Smooth muscle cell (in vitro differentiated cells): ENCODE data around the gene TMEM150C. TPM values are rescaled to one million over a fixed set of nuclear protein-coding genes. Genes with fewer than 3 reads are reported as not detected.

Source experiments
- DNase-seq: peaks from one replicate; lab custom pipeline; 2025; ENCODE audit not compliant: unreplicated experiment; lab: John Stamatoyannopoulos, UW
- H2AFZ ChIP-seq: fragments of 200-600 bp; sonication (generic); 2 replicates; pipeline ENCODE4 v1.6.0; 2016; ENCODE audit warnings: antibody characterized with exemption, low read depth, mild to moderate bottlenecking
- H3F3A ChIP-seq: fragments of 200-600 bp; sonication (generic); 2 replicates; pipeline ENCODE4 v1.6.0; 2017; ENCODE audit warnings: antibody characterized with exemption, low read depth
- H3K27ac ChIP-seq: fragments of 200-600 bp; sonication (generic); 2 replicates; pipeline ENCODE4 v1.5.1; 2016; ENCODE audit warnings: low read depth, mild to moderate bottlenecking
- H3K27me3 ChIP-seq: fragments of 200-600 bp; sonication (generic); 2 replicates; pipeline ENCODE4 v1.6.1; 2016; ENCODE audit warnings: low read depth, mild to moderate bottlenecking
- H3K36me3 ChIP-seq: fragments of 200-600 bp; sonication (generic); 2 replicates; pipeline ENCODE4 v1.5.1; 2016; ENCODE audit warnings: low read depth
- H3K4me1 ChIP-seq: fragments of 200-600 bp; sonication (generic); 2 replicates; pipeline ENCODE4 v1.5.1; 2016; ENCODE audit warnings: low read depth
- H3K4me2 ChIP-seq: fragments of 200-600 bp; sonication (generic); 2 replicates; pipeline ENCODE4 v1.6.0; 2016; ENCODE audit warnings: mild to moderate bottlenecking
- H3K4me3 ChIP-seq: fragments of 200-600 bp; sonication (generic); 2 replicates; pipeline ENCODE4 v1.5.1; 2016; ENCODE audit warnings: mild to moderate bottlenecking
- H3K79me2 ChIP-seq: fragments of 200-600 bp; sonication (generic); 2 replicates; pipeline ENCODE4 v1.6.0; 2016; ENCODE audit warnings: low read depth, mild to moderate bottlenecking
- H3K9ac ChIP-seq: fragments of 200-600 bp; sonication (generic); 2 replicates; pipeline ENCODE4 v1.6.0; 2016; ENCODE audit warnings: low read depth
- H3K9me3 ChIP-seq: fragments of 200-600 bp; sonication (generic); replicated peaks from 2 replicates; pipeline ENCODE4 v1.5.1; 2016; ENCODE audit warnings: low read depth
- H4K20me1 ChIP-seq: fragments of 200-600 bp; sonication (generic); 2 replicates; pipeline ENCODE4 v1.6.0; 2016; ENCODE audit warnings: low read depth
- WGBS: methylation state at CpG from one replicate; pipeline ENCODE4 v1.1.7; 2016; ENCODE audit warnings: low lambda C conversion rate; 5-methylcytosine and 5-hydroxymethylcytosine counted together
- polyA plus RNA-seq: library from polyadenylated mRNA; unstranded; fragments of >200 nt; fragmentation: Nextera tagmentation; extraction: Ambion mirVana; gene quantifications from 2 replicates; pipeline ENCODE4 v1.2.1, GENCODE V29; 2016
- total RNA-seq: library from RNA; depleted of rRNA; stranded (reverse); fragments of >200 nt; gene quantifications from 2 replicates; pipeline ENCODE4 v1.2.3, GENCODE V29; 2014
- TF ChIP-seq, protein P1 (sequence below): fragments of 200-600 bp; sonication (generic); IDR thresholded peaks from 2 replicates; pipeline ENCODE4 v1.5.1; 2017; ENCODE audit warnings: borderline replicate concordance, mild to moderate bottlenecking, antibody characterized with exemption; ENCODE audit not compliant: insufficient read depth, poor library complexity, severe bottlenecking

Gene TMEM150C
- total and polyA plus RNA-seq, 2 experiments from 2014 or later: 0.55 to 8.0 TPM

DNA sequence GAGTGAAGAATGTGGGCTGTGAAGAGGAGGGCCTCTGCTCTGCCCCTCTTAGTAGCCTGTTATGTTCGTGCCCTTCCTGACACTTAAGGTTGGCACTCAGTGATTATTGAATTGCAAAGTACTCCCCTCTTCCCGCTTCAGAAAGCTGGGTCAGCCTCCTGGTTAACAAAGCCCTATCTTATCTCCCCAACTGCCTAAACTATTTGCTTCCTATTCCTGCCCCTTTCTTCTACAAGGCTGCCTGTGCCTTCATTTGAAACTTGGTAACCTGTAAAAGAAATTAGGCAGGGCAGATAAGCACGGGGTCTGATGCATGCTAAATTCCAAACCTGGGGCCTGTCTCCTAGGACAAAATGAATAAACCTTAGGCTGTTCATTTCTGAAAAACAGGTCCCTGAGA lies 23.1 kb upstream of the TMEM150C start:
- no peaks in the 10 kb centered on the region for H4K20me1 ChIP-seq
- no peak for DNase-seq
- no peak overlapping the region for H3K4me2 ChIP-seq
- H3K36me3 ChIP-seq: no peaks in the 10 kb centered on the region
- no peaks in the 10 kb centered on the region for H3K79me2 ChIP-seq
- no peaks in the 10 kb centered on the region for H3K4me1 ChIP-seq
- H3K4me3 ChIP-seq: no peak overlapping the region
- no peak overlapping the region for H2AFZ ChIP-seq
- H3K27me3 ChIP-seq: no peaks in the 10 kb centered on the region
- H3K27ac ChIP-seq: no peak overlapping the region
- WGBS: 42% methylated on average over 3 of the region's 3 CpGs
- no peaks in the 10 kb centered on the region for H3K9me3 ChIP-seq
- no peak overlapping the region for H3K9ac ChIP-seq
- H3F3A ChIP-seq: no peaks in the 10 kb centered on the region
- TF ChIP-seq, protein P1, sequence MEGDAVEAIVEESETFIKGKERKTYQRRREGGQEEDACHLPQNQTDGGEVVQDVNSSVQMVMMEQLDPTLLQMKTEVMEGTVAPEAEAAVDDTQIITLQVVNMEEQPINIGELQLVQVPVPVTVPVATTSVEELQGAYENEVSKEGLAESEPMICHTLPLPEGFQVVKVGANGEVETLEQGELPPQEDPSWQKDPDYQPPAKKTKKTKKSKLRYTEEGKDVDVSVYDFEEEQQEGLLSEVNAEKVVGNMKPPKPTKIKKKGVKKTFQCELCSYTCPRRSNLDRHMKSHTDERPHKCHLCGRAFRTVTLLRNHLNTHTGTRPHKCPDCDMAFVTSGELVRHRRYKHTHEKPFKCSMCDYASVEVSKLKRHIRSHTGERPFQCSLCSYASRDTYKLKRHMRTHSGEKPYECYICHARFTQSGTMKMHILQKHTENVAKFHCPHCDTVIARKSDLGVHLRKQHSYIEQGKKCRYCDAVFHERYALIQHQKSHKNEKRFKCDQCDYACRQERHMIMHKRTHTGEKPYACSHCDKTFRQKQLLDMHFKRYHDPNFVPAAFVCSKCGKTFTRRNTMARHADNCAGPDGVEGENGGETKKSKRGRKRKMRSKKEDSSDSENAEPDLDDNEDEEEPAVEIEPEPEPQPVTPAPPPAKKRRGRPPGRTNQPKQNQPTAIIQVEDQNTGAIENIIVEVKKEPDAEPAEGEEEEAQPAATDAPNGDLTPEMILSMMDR: no peak

DNA sequence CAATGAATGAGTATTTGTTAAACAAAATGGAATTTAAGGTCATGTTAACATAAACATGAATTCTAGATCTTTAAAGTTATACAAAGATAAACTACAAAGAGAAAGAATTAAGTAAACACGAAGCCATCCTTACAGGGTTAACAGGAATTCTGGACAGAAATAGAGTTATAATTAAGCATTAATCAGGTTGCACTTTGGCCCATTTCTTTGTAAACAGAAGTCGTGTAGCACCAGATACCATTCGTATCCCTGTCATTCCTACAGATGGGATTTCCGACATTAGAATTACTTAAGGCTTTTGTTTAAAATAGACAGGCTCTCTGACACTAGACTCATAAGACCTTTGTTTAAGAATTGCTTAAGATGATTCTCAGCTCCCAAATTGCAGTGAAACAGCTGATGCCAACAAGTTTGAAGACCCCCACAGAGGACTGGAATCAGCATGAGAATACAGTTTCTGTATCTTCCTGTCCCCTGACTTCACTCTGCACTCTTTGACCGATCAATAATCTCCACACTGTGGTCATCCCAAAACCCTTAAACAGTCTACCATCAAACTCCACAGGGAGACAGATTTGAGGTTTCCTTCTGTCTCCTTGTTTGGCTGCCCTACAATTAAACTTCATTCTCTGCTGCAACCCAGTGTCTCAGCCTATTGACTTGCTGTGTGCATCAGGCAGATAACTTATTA lies 22.3 kb upstream of the TMEM150C start:
- no peak overlapping the region for H3K4me2 ChIP-seq
- no peaks in the 10 kb centered on the region for H3K9me3 ChIP-seq
- no peak for DNase-seq
- H3K4me1 ChIP-seq: no peaks in the 10 kb centered on the region
- no peak overlapping the region for H3K9ac ChIP-seq
- TF ChIP-seq, protein P1: no peak
- no peaks in the 10 kb centered on the region for H3K79me2 ChIP-seq
- no peaks in the 10 kb centered on the region for H3K36me3 ChIP-seq
- no peak overlapping the region for H2AFZ ChIP-seq
- H3K4me3 ChIP-seq: no peak overlapping the region
- H4K20me1 ChIP-seq: no peaks in the 10 kb centered on the region
- H3F3A ChIP-seq: no peaks in the 10 kb centered on the region
- H3K27me3 ChIP-seq: no peaks in the 10 kb centered on the region
- no peak overlapping the region for H3K27ac ChIP-seq
- 66% methylated on average over 5 of the region's 5 CpGs for WGBS

DNA sequence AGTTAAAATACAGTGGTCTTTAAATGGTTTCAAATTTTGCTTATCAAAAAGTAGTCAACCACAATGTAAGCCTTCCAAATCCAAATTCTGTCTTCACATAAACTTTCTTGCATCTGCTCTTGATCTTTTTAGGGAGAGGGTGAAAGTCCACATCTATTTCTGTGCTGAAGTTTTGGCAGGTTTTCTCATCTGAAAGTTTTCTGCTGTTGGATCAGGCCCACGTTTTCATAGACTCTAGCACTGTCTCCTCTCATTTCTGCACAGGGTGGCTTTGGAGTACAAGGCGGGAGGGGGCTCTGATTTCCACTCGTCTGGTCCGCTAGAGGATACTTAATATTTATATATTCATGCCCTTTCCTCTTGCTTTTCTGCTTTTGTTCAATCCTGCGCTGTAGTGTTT lies 18.1 kb upstream of the TMEM150C start:
- Histone ChIP-seq H3K4me1 (no peaks in the 10 kb centered on the region), H3K27ac (no peak overlapping the region), H3K4me3 (no peak overlapping the region), H3K36me3 (no peaks in the 10 kb centered on the region), H4K20me1 (no peaks in the 10 kb centered on the region), H3K4me2 (no peak overlapping the region), H3K27me3 (no peaks in the 10 kb centered on the region), H3K9ac (no peak overlapping the region), H3K79me2 (no peaks in the 10 kb centered on the region), H3F3A (no peaks in the 10 kb centered on the region), H3K9me3 (no peaks in the 10 kb centered on the region), H2AFZ (no peak overlapping the region)
- WGBS: 96% methylated on average over 5 of the region's 5 CpGs
- no peak for DNase-seq
- TF ChIP-seq, protein P1: no peak

DNA sequence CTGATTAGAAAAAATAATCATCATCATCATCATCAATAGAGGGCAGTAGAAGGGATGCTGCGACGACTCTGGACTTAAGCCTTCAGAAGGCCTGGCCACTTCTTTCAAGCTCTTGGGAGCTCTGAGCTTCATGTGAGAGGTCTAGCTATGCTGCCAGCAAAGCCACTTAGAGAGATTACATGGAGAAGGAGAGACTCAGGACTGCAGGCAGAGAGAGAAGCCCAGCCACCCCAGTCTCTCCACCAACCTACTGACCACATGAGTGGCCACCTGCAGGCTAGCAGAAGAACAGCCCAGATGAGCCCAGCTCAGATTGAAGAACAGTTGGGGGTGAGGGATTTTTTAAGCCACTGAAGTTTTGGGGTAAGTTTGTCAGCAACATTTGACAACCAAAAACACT lies 17.1 kb upstream of the TMEM150C start:
- H3K27ac ChIP-seq: no peak overlapping the region
- no peak overlapping the region for H3K9ac ChIP-seq
- no peaks in the 10 kb centered on the region for H3K36me3 ChIP-seq
- no peaks in the 10 kb centered on the region for H3F3A ChIP-seq
- H2AFZ ChIP-seq: no peak overlapping the region
- no peak overlapping the region for H3K4me2 ChIP-seq
- no peaks in the 10 kb centered on the region for H3K27me3 ChIP-seq
- H3K79me2 ChIP-seq: no peaks in the 10 kb centered on the region
- no peak for DNase-seq
- WGBS: 85% methylated on average over 2 of the region's 2 CpGs
- H4K20me1 ChIP-seq: no peaks in the 10 kb centered on the region
- TF ChIP-seq, protein P1: no peak
- H3K4me3 ChIP-seq: no peak overlapping the region
- no peaks in the 10 kb centered on the region for H3K9me3 ChIP-seq
- H3K4me1 ChIP-seq: no peaks in the 10 kb centered on the region
